Epithelial cell of proximal tubule (primary cell): ENCODE results near the gene NCF4. TPM values are rescaled to one million over a fixed set of nuclear protein-coding genes. Genes with fewer than 3 reads are reported as not detected.

Experiments used
- DNase-seq: peaks from one replicate; pipeline ENCODE4 v3.0.0-alpha.2; 2011; ENCODE audit warnings: low read depth
- H3K4me3 ChIP-seq: 2 replicates; pipeline ENCODE4 v1.5.1; 2011; ENCODE audit warnings: low read depth, mild to moderate bottlenecking, low read length
- total RNA-seq: library from RNA; depleted of rRNA; stranded (reverse); fragments of >200 nt; gene quantifications from 2 replicates; pipeline ENCODE4 v1.2.3, GENCODE V29; 2015
- TF ChIP-seq, protein P1 (sequence below): conservative IDR thresholded peaks from 2 replicates; pipeline ENCODE4 v1.5.1; 2012; ENCODE audit warnings: low read depth, mild to moderate bottlenecking, low read length

The NCF4 gene
- total RNA-seq, 1 donor from 2014 or later: not detected

DNA sequence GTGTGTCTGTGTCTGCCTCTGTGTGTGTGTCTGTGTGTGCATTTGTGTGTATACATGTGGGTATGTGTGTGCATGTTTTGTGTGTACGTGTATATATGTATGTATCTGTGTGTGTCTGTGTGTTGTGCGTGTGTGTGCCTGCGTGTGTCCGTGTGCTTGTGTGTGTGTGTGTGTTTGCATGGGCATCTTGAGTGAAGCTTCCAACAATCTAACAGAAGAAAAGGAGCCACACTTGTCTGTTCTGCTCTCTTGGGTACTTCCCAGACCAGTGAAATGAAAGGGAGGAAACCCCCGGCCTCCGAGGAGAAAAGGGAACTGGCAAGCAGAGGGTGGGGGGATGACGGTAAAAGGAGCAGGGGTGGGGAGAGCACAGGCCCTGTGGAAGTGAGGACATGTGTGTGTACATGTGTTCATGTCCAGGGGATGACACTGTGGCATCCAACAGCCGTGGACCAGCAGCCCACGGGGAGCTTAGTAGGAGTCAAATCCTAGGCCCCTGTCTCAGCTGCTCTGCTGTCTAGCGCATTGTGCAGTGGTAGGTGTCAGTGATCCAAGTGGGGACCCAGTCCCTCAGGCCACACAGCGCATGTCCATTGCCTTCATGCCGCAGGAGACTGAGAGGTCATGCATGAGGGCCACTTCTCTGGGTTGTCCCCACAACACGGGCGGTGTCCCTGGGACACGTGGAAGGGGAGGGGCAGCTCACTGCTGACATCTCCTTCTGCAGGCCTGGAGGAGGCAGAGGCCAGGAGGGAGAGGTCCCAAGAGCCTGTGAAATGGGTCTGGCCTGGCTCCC is 60.7 kb downstream of the NCF4 start:
- H3K4me3 ChIP-seq: no peak overlapping the region
- DNase-seq: no peak

DNA sequence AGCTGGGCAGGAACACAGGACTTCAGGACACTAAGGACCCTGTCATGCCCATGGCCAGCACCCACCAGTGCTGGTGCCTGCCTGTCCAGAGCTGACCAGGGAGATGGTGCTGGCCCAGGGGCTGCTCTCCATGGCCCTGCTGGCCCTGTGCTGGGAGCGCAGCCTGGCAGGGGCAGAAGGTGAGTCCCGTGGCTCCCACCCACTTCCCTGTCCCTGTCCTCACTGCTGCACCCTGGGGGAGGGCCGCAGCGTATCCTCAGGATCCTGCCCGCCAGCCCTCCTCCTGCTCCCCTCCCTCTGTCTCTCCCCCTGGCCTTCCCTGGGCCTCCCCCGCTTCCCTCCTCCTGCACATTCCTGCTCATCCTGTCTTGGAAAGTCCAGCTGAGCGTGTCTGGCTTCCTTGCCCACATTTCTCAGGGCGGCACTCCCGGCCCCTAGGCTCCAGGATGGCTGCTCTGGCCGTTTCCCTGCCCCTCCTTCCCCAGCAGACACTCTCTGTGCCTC is 61.4 kb downstream of the NCF4 start:
- no peak overlapping the region for H3K4me3 ChIP-seq
- TF ChIP-seq, protein P1, sequence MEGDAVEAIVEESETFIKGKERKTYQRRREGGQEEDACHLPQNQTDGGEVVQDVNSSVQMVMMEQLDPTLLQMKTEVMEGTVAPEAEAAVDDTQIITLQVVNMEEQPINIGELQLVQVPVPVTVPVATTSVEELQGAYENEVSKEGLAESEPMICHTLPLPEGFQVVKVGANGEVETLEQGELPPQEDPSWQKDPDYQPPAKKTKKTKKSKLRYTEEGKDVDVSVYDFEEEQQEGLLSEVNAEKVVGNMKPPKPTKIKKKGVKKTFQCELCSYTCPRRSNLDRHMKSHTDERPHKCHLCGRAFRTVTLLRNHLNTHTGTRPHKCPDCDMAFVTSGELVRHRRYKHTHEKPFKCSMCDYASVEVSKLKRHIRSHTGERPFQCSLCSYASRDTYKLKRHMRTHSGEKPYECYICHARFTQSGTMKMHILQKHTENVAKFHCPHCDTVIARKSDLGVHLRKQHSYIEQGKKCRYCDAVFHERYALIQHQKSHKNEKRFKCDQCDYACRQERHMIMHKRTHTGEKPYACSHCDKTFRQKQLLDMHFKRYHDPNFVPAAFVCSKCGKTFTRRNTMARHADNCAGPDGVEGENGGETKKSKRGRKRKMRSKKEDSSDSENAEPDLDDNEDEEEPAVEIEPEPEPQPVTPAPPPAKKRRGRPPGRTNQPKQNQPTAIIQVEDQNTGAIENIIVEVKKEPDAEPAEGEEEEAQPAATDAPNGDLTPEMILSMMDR: no peak
- DNase-seq: no peak

More for the DNA sequence above, 60.7 kb downstream of the NCF4 start:
- TF ChIP-seq, protein P1: no peak

DNA sequence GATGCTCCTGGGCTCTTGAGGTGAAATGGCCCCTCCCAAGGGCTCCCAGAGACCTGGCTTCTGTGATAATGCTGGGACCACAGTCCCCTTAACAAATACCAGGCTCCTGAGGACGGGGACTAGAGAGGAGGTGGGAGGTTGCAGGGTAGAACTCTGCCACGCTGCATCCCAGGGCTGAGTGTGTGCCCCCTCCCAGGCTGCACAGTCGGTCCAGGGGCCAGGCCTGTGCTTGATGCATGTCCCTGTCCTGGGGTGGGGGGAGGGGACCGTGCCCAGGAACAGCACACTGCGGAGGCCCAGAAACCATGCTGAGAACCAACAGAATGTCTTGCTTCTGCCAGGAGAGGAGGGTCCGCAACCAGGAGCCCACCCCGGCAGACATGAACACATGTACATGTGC is 61.9 kb downstream of the NCF4 start:
- TF ChIP-seq, protein P1: no peak
- no peak for DNase-seq
- no peak overlapping the region for H3K4me3 ChIP-seq

DNA sequence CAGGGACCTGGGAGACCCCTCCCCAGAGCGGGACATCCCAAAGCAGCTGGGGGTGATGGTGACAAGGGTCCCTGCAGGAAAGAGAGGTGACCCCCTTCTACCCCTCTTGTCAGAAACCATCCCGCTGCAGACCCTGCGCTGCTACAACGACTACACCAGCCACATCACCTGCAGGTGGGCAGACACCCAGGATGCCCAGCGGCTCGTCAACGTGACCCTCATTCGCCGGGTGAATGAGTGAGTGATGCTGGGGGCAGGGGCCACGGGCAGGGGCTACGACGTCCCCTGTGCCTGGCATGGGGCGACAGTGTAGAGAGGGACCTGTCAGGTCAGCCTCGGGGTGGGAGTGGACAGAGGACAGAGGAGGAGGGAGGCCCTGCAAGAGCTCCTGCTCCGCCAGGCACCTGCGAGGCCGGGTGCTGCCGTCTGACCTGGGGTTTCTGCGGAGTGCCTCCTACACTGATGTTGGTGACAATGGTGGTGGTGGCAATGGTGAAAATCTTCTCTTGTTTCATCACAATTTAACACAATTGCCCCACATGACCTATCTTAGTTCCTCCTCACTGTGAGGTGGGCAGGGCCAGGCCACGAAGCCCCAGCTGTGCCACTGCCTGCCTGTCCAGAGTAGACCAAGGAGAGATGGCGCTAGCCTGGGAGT is 62.5 kb downstream of the NCF4 start:
- TF ChIP-seq, protein P1: no peak
- no peak overlapping the region for H3K4me3 ChIP-seq
- DNase-seq: no peak

DNA sequence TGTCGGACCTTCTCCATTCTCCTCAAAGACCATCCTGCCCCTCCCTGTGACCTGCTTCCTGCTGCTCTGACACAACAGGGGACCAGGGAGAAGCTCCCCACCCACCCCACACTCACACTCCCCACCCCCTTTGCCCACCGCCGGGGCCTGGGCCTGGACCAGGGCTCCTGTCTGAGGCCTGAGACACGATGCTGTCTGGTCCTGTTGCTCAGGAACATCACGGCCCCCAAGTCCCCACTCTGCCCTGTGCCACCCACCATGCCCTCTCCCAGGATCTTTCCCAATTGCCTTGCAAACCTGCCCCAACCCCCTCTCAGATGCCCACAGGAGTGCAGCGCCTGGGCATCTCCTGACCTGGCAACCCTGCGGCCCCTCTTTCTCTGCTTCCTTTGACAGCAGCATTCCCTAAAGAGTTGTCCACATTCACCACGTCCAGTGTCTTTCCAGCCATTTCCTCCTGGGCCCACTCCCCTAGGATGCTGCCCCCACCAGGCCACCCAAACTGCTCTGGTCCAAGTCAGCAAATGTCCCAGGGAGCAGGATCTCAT is 63.4 kb downstream of the NCF4 start:
- TF ChIP-seq, protein P1: no peak
- H3K4me3 ChIP-seq: no peak overlapping the region
- DNase-seq: no peak

DNA sequence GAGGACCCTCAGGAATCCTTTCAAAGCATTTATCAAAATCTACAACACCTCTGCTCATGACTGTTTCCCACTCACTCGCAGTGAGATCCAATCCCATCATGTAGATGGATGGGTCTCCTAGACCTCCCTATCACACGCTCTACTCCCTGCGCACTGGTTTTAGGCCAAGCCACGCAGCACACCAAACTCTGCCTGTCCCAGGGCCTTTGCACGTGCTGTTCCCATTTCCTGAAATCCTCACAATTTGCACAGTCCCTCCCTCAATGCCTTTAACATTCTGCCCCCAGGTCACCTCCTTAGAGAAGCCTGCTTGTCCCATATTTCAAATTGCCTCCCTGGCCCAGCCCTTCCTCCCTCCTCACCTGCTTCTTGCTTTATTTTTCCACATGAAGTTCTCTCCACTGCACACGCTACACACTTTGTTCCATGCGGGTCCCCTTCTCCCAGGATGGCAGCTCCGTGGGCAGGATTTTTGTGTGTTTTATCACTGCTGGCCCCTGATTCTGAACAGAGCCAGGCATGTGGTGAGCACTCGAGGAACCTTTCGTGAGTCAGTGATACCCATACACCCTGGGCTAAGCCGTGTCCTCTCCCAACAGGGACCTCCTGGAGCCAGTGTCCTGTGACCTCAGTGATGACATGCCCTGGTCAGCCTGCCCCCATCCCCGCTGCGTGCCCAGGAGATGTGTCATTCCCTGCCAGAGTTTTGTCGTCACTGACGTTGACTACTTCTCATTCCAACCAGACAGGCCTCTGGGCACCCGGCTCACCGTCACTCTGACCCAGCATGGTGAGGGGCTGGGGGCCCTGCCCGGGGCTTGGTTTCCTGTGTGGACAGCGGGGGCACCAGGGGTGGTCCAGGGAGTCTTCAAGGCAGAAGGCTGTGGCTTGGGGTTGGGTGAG is 64.8 kb downstream of the NCF4 start:
- no peak overlapping the region for H3K4me3 ChIP-seq
- TF ChIP-seq, protein P1: no peak
- no peak for DNase-seq
